Endometrium (tissue), 2 donors: Measurements from ENCODE around the gene HM13.
"Not testable (repeated sequence)": the region's sequence is repeated elsewhere in the genome, so short reads cannot be mapped to it uniquely, and the experiment has no call there.

Experiments
- FAIRE-seq: peaks from 2 replicates; lab custom pipeline; 2012; peaks lifted over from hg19 to GRCh38; lab: Jason Lieb, UNC
- donor health status: control.
- donor health status: control.

Gene HM13

GRCh38 chr20:31568041-31568731 is 53.9 kb downstream of the HM13 start:
- FAIRE-seq, result no peak

DNA sequence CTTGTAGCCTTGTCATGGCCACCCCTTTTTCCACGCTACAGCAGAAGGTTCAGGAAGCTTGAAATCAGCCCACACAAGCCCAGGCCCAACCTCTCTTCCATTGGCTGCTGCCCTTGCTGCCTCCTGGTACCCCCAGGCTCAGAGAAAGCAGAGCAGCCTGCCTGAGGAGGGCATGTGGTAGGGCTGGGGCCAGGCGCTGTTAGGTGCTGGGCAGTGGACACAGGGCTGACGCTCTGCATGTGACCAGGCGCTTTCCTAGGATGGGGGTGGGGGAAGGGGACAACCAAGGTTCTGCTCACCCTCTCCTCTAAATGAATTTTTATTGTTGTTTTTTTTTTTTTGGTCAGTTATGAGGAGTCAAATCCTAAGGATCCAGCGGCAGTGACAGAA is 54.5 kb downstream of the HM13 start:
- no peak for FAIRE-seq

- FAIRE-seq, result no peak
These were observed 55.1 kb downstream of the HM13 start for GRCh38 chr20:31569163-31570020.

- no peak for FAIRE-seq
These were observed 55.8 kb downstream of the HM13 start for GRCh38 chr20:31570021-31570463.

GRCh38 chr20:31570735-31571617 is 56.7 kb downstream of the HM13 start:
- no peak for FAIRE-seq

- FAIRE-seq, result no peak
These were observed 57.9 kb downstream of the HM13 start for GRCh38 chr20:31572042-31572700.

DNA sequence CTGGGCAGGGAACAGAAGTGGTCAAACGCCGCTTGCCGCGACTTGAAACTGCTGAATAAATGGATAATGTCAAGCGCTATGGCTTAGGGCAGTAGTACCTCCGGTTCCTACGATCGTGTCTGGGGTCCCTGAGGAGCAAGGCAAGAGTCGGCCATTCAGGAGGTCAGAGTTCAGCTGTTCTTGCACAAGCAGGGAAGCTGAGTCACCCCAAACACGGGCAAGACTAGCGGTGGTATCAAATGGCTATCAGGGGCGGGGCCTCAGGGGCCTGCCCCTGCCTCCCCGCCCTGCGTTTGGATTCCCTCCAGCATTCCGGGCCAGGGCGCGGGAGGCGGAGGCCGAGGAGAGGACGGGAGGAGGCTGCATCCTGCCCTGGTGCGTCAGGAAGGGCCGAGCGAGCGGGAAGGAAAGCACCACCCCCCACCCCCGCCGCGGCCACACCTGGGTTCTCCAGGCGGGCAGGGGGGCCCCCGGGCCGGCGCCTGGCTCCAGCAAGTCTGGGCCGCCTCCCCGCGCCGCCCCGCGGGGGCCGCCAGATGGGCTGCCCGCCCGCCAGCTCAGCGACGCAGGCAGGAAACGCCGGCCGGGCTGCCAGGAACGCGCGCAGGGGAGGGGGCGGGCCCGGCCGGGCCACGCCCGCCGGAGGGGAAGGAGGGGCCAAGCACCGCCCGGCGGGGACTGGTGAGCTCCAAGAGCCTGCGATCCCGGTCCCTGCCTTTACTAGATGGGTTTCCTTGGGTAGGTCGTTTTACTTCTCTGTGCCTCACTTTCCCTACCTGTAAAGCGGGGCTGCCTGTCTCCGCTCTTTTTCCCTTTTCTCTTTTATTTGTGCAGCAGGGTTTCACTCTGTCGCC is 58.7 kb downstream of the HM13 start:
- FAIRE-seq, result no peak

GRCh38 chr20:31573555-31574321 is 59.5 kb downstream of the HM13 start:
- FAIRE-seq, result no peak

GRCh38 chr20:31574986-31575385 is 60.7 kb downstream of the HM13 start:
- not testable (repeated sequence) for FAIRE-seq

DNA sequence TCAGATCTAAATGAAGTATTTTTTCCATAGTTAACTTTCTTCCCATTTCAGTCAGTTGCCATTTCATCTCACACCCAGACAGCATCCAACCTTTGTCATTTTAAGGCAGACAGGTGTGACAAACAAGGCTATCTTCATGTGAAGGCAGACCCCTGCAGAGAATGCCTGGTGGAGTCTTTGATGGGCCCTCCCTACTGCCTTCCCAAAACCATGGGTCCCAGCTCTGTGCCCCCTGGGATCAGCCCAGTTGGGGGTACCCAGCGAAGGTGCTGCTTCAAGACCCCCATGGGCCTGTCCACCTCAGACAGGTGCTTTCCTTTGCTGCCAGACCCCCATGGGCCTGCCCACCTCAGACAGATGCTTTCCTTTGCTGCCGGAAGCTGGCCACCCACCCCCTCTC is 62.5 kb downstream of the HM13 start:
- no peak for FAIRE-seq

- no peak for FAIRE-seq
These were observed 63.0 kb downstream of the HM13 start for GRCh38 chr20:31577194-31577593.

DNA sequence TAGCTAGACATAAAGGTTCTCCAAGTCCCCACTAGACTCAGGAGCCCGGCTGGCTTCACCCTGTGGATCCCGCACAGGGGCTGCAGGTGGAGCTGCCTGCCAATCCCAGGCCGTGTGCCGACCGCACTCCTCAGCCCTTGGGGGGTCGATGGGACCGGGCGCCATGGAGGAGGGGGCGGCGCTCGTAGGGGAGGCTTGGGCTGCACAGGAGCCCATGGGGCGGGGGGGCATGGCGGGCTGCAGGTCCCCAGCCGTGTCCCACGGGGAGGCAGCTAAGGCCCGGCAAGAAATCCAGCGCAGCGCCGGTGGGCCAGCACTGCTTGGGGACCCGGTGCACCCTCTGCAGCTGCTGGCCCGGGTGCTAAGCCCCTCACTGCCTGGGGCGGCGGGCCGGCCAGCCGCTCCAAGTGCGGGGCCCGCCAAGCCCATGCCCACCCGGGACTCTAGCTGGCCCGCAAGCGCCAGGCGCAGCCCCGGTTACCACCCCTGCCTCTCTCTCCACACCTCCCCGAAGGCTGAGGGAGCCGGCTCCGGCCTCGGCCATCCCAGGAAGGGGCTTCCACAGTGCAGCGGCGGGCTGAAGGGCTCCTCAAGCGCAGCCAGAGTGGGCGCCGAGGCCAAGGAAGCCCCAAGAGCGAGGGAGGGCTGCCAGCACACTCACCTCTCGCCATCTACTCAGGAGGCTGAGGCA is 64.4 kb downstream of the HM13 start:
- FAIRE-seq, result no peak

DNA sequence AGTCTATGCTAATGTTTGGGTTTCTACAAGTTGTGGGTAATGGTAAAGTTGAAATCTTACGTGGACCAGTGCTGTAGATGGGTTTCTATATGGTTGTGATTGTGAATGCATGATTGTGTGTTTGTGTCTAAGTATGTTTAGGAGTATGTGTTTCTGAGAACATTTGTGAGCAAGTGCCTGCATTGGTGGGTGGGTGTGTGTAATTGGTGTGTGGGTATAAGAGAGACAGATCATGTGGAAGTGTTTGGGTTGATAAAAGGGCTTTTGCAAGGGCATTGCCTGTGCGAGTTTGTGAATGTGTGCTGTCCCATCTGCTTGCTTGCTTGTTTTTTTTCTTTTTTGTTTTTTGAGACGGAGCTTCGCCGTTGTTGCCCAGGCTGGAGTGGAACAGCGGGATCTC is 65.0 kb downstream of the HM13 start:
- no peak for FAIRE-seq

DNA sequence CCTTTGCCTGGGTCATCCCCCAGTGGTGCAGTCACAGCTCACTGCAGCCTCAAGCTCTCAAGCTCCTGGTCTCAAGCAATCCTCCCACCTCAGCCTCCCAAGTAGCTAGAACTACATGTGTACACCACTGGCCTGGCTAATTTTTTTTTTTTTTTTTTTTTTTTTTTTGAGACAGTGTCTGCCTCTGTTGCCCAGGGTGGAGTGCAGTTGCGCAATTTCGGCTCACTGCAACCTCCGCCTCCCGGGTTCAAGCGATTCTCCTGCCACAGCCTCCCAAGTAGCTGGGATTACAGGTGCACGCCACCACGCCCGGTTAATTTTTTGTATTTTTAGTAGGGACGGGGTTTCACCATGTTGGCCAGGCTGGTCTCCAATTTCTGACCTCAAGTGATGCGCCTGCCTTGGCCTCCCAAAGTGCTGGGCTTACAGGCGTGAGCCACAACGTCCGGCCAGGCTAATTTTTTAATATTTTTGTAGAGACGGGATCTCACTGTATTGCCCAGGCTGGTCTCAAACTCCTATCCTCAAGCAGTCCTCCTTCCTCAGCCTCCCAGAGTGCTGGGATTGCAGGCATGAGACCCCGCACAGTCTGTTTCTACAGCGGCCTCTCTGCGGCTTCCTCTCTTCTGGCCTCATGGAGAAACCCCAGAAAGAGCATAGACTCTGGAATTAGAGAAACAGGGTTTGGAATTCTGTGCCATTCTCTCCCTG is 65.9 kb downstream of the HM13 start:
- FAIRE-seq, result not testable (repeated sequence)

DNA sequence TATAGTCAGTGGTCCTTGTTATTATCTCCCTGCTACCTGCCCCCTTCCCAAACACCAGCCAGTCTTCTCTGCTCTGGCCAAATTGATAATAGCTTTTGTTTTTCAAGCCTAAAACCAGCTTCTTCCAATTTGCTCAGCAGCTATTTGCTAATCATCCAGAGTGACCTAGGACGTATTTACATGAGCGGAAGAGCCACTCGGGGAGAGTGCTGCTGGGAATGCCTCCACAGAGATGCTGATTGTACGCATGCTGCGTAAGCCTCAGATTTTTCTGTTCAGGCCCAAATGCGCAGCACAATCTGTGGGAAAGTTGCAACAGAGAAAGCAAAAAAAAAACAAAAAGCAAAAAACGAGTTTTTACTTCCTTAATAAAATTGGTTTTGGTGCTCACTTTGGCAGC is 66.5 kb downstream of the HM13 start:
- no peak for FAIRE-seq

- FAIRE-seq, result no peak
These were observed 67.1 kb downstream of the HM13 start for GRCh38 chr20:31581391-31581790.

- FAIRE-seq, result no peak
These were observed 73.5 kb downstream of the HM13 start for GRCh38 chr20:31587545-31588389.

GRCh38 chr20:31590717-31591225 is 76.5 kb downstream of the HM13 start:
- no peak for FAIRE-seq
